OCI-LY1 (cell line): Measurements from ENCODE around the gene MCU.

Experiments used
- CTCF ChIP-seq: fragments of 200-600 bp; sonication (generic), shearing (Covaris generic); IDR thresholded peaks from 2 replicates; pipeline ENCODE4 v1.5.1; 2017; ENCODE audit warnings: mild to moderate bottlenecking, antibody characterized with exemption, low read length, moderate library complexity, mixed read lengths
- EZH2 ChIP-seq: fragments of 200-600 bp; sonication (generic), shearing (Covaris generic); IDR thresholded peaks from 2 replicates; pipeline ENCODE4 v1.8.0; 2017; ENCODE audit warnings: borderline replicate concordance, mixed run types, mild to moderate bottlenecking, antibody characterized with exemption, low read length, moderate library complexity, mixed read lengths

DNA sequence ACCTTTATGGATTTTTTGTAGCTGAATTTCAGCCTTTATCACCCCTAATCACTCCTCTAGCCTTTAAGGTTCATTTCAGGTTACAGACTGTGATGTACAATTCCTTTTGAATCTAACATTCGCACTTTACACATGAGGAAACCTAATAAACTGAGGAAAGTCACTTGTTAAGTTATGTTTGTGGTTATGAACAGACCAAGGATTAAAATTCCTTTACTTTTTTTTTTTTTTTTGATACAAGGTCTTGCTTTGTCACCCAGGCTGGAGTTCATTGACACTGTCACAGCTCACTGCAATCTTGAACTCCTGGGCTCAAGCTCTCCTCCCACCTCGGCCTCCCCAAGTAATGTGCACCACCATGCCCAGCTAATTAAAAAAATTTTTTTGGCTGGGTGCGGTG lies 3.6 kb downstream of the MCU start:
- TF ChIP-seq EZH2, result no peak
- no peak for TF ChIP-seq CTCF
